Nephron progenitor cell (in vitro differentiated cells): Measurements from ENCODE around the gene GSTM4.

Source experiments
- DNase-seq: peaks from one replicate; pipeline ENCODE4 v3.0.0; 2021
- H3K27ac Mint-ChIP-seq: 2 replicates; pipeline ENCODE4 v1.8.0; 2021; ENCODE audit warnings: mild to moderate bottlenecking, moderate library complexity, mixed read lengths
- H3K27me3 Mint-ChIP-seq: 2 replicates; pipeline ENCODE4 v1.8.0; 2021; ENCODE audit warnings: mild to moderate bottlenecking, low read depth, mixed read lengths; ENCODE audit not compliant: poor library complexity
- H3K36me3 Mint-ChIP-seq: 2 replicates; pipeline ENCODE4 v1.8.0; 2021; ENCODE audit warnings: low read depth, mixed read lengths
- H3K4me1 Mint-ChIP-seq: 2 replicates; pipeline ENCODE4 v1.8.0; 2021; ENCODE audit warnings: mixed read lengths
- H3K4me3 Mint-ChIP-seq: 2 replicates; pipeline ENCODE4 v1.8.0; 2021; ENCODE audit warnings: mild to moderate bottlenecking, moderate library complexity, mixed read lengths
- H3K9me3 Mint-ChIP-seq: 2 replicates; pipeline ENCODE4 v1.8.0; 2021; ENCODE audit warnings: mild to moderate bottlenecking, moderate library complexity, mixed read lengths
- CTCF ChIP-seq: fragments of 200-600 bp; sonication (generic); IDR thresholded peaks from 2 replicates; pipeline ENCODE4 v1.5.0; 2021; ENCODE audit warnings: antibody characterized with exemption

GSTM4 gene

GRCh38 chr1:109644670-109645069 lies 11.2 kb upstream of the GSTM4 start:
- peaks cover 32% of the 10 kb centered on the region for H3K9me3 Mint-ChIP-seq
- H3K36me3 Mint-ChIP-seq, result peaks cover 5% of the 10 kb centered on the region
- H3K27me3 Mint-ChIP-seq, result peaks cover 29% of the 10 kb centered on the region
- no peak overlapping the region for H3K4me3 Mint-ChIP-seq
- no peak for TF ChIP-seq CTCF
- no peak for DNase-seq
- no peak overlapping the region for H3K27ac Mint-ChIP-seq
- H3K4me1 Mint-ChIP-seq, result peaks cover 21% of the 10 kb centered on the region

- Mint-ChIP-seq H3K4me3 (no peak overlapping the region), H3K27me3 (peaks cover 51% of the 10 kb centered on the region), H3K36me3 (peaks cover 5% of the 10 kb centered on the region), H3K9me3 (peaks cover 32% of the 10 kb centered on the region), H3K27ac (no peak overlapping the region), H3K4me1 (peaks cover 19% of the 10 kb centered on the region)
- TF ChIP-seq CTCF, result no peak
- DNase-seq, result no peak
Observed at GRCh38 chr1:109649491-109649914, 6.4 kb upstream of the GSTM4 start.

GRCh38 chr1:109650609-109651008 lies 5.3 kb upstream of the GSTM4 start:
- TF ChIP-seq CTCF, result no peak
- peaks cover 24% of the 10 kb centered on the region for H3K9me3 Mint-ChIP-seq
- peaks cover 24% of the 10 kb centered on the region for H3K4me1 Mint-ChIP-seq

GRCh38 chr1:109652402-109652801 lies 3.5 kb upstream of the GSTM4 start:
- Mint-ChIP-seq H3K27me3 (peaks cover 49% of the 10 kb centered on the region), H3K4me3 (no peak overlapping the region), H3K27ac (no peak overlapping the region), H3K4me1 (peaks cover 39% of the 10 kb centered on the region), H3K36me3 (no peaks in the 10 kb centered on the region), H3K9me3 (peaks cover 11% of the 10 kb centered on the region)
- no peak for DNase-seq
- TF ChIP-seq CTCF, result no peak

More at GRCh38 chr1:109650609-109651008, 5.3 kb upstream of the GSTM4 start:
- Mint-ChIP-seq H3K36me3 (peaks cover 5% of the 10 kb centered on the region), H3K4me3 (no peak overlapping the region), H3K27ac (no peak overlapping the region), H3K27me3 (peaks cover 54% of the 10 kb centered on the region)
- DNase-seq, result no peak

GRCh38 chr1:109653306-109653705 lies 2.6 kb upstream of the GSTM4 start:
- H3K4me1 Mint-ChIP-seq, result peaks cover 48% of the 10 kb centered on the region
- H3K27ac Mint-ChIP-seq, result no peak overlapping the region
- DNase-seq, result no peak
- peaks cover 49% of the 10 kb centered on the region for H3K27me3 Mint-ChIP-seq
- H3K4me3 Mint-ChIP-seq, result peak overlapping the region; percentile 56
- H3K9me3 Mint-ChIP-seq, result peaks cover 5% of the 10 kb centered on the region
- H3K36me3 Mint-ChIP-seq, result no peaks in the 10 kb centered on the region
- TF ChIP-seq CTCF, result no peak

GRCh38 chr1:109654519-109654918 lies 1.4 kb upstream of the GSTM4 start:
- peak overlapping the region; percentile 91 for H3K4me3 Mint-ChIP-seq
- DNase-seq, result no peak
- no peak for TF ChIP-seq CTCF
- no peaks in the 10 kb centered on the region for H3K9me3 Mint-ChIP-seq
- H3K4me1 Mint-ChIP-seq, result peaks cover 60% of the 10 kb centered on the region
- peaks cover 49% of the 10 kb centered on the region for H3K27me3 Mint-ChIP-seq
- no peak overlapping the region for H3K27ac Mint-ChIP-seq
- H3K36me3 Mint-ChIP-seq, result peaks cover 4% of the 10 kb centered on the region
